GM12891 (cell line): ENCODE data around the gene GJA3.

Experiments used
- DNase-seq: peaks from one replicate; pipeline ENCODE4 v3.0.0; 2011; ENCODE audit warnings: low spot score; ENCODE audit not compliant: insufficient read length
- FAIRE-seq: peaks from 2 replicates; lab custom pipeline; 2011; peaks lifted over from hg19 to GRCh38; lab: Jason Lieb, UNC
- PAX5 ChIP-seq: IDR thresholded peaks from 2 replicates; pipeline ENCODE4 v1.6.1; 2011; ENCODE audit warnings: low read length, moderate library complexity, mild to moderate bottlenecking; ENCODE audit not compliant: insufficient read depth, severe bottlenecking
- POLR2A ChIP-seq: IDR thresholded peaks from 2 replicates; pipeline ENCODE4 v1.6.1; 2011; ENCODE audit warnings: low read depth, low read length, control low read depth
- POLR2AphosphoS5 ChIP-seq: IDR thresholded peaks from 2 replicates; pipeline ENCODE4 v1.6.1; 2011; ENCODE audit warnings: low read depth, low read length, control low read depth
- POU2F2 ChIP-seq: IDR thresholded peaks from 2 replicates; pipeline ENCODE4 v1.6.1; 2011; ENCODE audit warnings: low read depth, mild to moderate bottlenecking, control low read depth, low read length, moderate library complexity
- SPI1 ChIP-seq: IDR thresholded peaks from 2 replicates; pipeline ENCODE4 v1.6.1; 2011; ENCODE audit warnings: low read depth, low read length, control low read depth
- TAF1 ChIP-seq: IDR thresholded peaks from 2 replicates; pipeline ENCODE4 v1.6.1; 2011; ENCODE audit warnings: low read depth, low read length, control low read depth

Gene GJA3

GRCh38 chr13:20193162-20193906 lies 32.5 kb upstream of the GJA3 start:
- no peak for DNase-seq
- FAIRE-seq: no peak

DNA sequence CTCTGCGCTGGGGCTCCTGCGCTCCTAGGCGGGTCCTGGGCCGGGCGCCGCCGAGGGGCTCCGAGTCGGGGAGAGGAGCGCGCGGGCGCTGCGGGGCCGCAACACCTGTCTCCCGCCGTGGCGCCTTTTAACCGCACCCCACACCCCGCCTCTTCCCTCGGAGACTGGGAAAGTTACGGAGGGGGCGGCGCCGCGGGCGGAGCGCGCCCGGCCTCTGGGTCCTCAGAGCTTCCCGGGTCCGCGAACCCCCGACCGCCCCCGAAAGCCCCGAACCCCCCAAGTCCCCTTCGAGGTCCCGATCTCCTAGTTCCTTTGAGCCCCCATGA lies 31.9 kb upstream of the GJA3 start, which contains the start of gene GJB2:
GJB2 (minus strand) TSS at position 103 of the 326 bp plus-strand sequence. CDS start 3,357 bp downstream, outside the sequence.
- FAIRE-seq (no peak), DNase-seq (no peak)
- TF ChIP-seq POU2F2 (no peak), TAF1 (no peak), PAX5 (no peak), POLR2AphosphoS5 (no peak), SPI1 (no peak), POLR2A (no peak)

More at GRCh38 chr13:20193162-20193906, 32.5 kb upstream of the GJA3 start:
- no peak for TF ChIP-seq PAX5
- no peak for TF ChIP-seq TAF1

DNA sequence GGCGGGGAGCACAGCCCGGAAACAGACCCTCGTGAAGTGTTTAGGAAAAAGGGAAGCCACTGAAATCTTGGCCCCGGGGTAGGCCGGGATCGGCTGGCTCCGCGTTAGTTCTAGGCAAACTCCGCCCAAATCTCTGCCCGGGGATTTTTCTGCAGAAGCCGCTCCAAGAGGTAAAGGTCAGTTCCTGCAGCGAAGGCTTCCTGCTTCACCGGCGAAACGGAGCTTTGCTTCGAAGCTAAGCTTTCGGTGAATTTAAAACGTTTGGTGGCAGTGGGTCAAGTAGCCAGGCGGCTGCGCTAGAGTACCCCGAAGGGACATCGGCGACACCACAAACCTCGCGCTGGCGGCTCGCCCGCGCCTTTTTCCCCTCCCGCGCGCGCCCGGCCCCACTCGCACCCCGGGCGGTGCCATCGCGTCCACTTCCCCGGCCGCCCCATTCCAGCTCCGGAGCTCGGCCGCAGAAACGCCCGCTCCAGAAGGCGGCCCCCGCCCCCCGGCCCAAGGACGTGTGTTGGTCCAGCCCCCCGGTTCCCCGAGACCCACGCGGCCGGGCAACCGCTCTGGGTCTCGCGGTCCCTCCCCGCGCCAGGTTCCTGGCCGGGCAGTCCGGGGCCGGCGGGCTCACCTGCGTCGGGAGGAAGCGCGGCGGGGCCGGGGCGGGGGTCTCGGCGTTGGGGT lies 31.4 kb upstream of the GJA3 start:
- TF ChIP-seq PAX5: no peak
- TF ChIP-seq POLR2AphosphoS5: no peak
- TF ChIP-seq TAF1: no peak
- TF ChIP-seq POU2F2: no peak
- no peak for TF ChIP-seq SPI1
- no peak for TF ChIP-seq POLR2A
- DNase-seq (peak; percentile 30), FAIRE-seq (no peak)

DNA sequence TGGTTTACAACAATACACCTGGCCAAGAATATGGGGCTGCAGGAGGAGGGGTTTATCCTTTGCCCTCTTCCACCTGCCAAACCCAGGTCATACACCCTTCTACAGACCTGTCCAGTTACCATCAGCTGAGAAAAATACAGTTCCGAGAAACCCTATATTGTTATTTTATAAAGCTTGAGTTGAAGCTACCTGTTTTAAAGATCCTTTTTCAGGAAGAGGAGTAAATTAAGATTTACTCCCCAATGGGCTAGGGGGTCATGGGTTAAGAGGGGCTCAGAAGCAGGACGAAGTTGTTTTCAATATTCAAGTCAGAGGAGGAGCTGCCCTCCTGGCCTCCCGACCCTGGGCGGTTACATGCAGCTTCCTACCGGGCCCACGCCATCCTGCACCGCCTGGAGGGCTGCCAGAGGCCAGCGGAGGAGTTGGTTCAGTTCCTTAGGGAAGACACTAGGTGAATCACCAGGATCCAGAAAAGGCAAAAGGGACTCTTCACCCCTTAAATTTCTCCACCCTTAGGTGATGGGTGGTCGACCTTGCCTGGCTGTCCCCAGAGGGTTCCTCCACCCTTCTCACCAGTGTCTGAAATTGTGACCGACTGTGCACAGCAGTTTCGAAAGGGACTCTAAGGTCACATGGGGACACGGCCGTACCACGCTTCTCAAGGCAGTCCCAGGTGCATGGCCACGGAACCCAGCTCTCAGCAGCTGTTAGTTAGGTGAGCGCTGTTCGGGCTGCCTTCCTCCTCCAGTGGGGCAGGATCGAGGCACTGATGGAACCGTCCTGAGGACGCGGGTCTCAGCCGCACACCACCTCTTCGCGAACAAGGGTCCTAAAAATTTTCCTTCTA lies 30.7 kb upstream of the GJA3 start:
- TF ChIP-seq POU2F2 (no peak), POLR2AphosphoS5 (no peak), POLR2A (no peak), TAF1 (no peak), PAX5 (no peak), SPI1 (no peak)
- DNase-seq (peak; percentile 37), FAIRE-seq (peak; percentile 86)

DNA sequence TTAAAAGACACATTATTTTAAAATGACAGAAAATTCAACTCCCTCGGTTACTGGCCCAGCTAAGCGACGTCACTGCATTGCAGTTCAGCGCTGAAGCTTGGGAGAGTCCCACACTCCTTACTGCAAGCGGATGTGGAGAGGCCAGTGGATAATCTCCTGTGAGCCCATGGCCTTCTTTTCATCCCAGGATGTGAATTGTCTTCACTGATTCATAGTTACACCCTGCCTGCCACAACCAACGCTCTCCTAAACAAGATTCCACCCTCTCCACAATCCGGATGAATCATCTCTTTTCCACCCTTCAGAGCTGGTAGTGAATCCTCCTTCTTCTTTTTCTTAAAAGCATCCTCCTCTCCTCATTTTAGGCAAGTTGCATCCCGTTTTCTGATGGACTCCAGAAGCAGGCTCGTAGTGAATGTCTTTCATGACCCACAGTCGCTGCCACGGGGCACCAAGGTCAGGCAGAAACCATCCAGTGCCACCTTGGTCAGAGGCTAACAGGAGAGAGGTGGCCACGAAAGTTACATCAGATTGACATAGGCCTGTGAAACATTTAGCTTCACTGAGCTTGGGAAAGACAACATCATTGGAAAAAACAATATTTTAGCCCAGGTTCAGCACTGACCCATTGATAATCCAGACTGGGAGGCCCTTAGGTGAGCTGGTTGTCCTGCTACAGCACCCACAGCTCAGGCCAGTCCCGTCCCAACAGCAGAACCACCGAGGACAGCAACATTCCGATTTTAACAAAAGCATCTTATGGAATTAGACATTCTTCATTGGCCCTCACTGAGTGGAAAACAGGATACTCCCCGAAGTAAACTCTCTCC lies 29.8 kb upstream of the GJA3 start:
- FAIRE-seq: no peak
- DNase-seq: no peak

DNA sequence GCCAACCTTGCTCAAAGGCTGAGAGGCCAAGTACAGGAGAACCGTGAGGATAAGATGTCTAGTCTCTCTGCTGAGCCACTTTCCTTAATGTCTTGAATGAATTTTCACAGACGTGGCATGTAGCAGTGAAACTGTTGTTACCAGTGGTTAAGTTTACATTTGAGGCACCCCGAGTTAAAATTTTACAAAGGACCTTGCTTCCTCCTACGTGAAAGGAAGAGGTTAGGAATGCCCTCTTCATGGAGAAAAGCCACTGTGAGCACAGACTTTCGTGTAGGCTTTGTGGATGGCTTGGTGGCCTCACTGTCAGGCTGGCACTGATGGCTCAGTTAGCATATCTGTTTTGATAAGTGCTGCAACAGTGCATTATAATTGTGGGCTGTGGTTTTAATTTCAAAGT lies 29.2 kb upstream of the GJA3 start:
- no peak for FAIRE-seq
- TF ChIP-seq SPI1: no peak
- TF ChIP-seq POLR2AphosphoS5: no peak
- no peak for TF ChIP-seq TAF1
- no peak for TF ChIP-seq POLR2A
- no peak for TF ChIP-seq PAX5
- no peak for TF ChIP-seq POU2F2

More for the DNA sequence above, 29.8 kb upstream of the GJA3 start:
- TF ChIP-seq POLR2A (no peak), SPI1 (no peak), POU2F2 (no peak), PAX5 (no peak), POLR2AphosphoS5 (no peak), TAF1 (no peak)

GRCh38 chr13:20188667-20189553 lies 28.1 kb upstream of the GJA3 start:
- DNase-seq (no peak), FAIRE-seq (no peak)
- no peak for TF ChIP-seq SPI1
- TF ChIP-seq TAF1: no peak
- TF ChIP-seq POU2F2: no peak
- no peak for TF ChIP-seq POLR2AphosphoS5
- TF ChIP-seq POLR2A: no peak
- TF ChIP-seq PAX5: no peak

More for the DNA sequence above, 29.2 kb upstream of the GJA3 start:
- DNase-seq: no peak

DNA sequence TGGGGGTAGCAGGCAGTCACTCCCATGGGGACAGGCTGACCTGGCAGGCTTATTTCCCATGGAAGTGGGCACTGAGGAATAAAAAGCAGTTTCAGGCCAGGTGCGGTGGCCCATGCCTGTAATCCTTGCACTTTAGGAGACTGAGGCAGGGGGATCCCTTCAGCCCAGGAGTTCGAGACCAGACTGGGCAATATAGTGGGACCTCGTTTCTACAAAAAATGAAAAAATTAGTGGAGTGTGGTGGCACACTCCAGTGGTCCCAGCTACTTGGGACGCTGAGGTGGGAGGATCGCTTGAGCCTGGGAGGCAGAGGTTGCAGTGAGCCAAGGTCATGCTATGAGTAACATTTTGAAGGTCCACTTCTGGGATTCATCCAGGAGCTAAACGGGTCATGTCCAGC lies 25.9 kb upstream of the GJA3 start:
- no peak for FAIRE-seq
- TF ChIP-seq POLR2AphosphoS5 (no peak), POLR2A (no peak), PAX5 (no peak), TAF1 (no peak), SPI1 (no peak), POU2F2 (no peak)
- DNase-seq: no peak
